Stimulated activated CD4-positive, alpha-beta T cell treated with anti-CD3 and anti-CD28 coated beads, Interleukin-2, amount 100 ng/mL, for 48 hours (primary cell): Measurements from ENCODE around the gene LY6G6D.
"Not testable (repeated sequence)": the region's sequence is repeated elsewhere in the genome, so short reads cannot be mapped to it uniquely, and the experiment has no call there.

Source experiments
- DNase-seq, 2 donors: peaks; one replicate each; pipeline ENCODE4 v3.0.0-alpha.2; 2020

The LY6G6D gene

DNA sequence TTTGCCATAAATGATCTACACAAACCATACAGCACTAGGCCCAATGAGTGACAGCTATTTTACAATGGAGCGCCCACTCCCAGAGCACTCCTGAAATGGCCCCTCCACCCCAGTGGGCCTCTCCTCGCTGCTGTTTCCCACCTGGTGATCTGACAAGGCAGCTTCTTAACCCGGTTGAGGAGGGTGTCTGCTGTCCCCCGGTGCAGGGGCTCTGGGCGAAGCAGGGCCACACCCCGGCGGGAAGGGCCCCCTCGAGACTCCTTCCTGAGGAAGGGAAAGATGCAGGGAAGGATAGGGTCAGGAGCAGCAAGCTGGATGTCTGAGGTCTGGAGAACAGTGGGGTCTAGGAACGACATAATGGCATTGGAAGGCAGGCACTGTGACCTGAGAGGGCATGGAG is 22.3 kb upstream of the LY6G6D start:
- DNase-seq = no peak

DNA sequence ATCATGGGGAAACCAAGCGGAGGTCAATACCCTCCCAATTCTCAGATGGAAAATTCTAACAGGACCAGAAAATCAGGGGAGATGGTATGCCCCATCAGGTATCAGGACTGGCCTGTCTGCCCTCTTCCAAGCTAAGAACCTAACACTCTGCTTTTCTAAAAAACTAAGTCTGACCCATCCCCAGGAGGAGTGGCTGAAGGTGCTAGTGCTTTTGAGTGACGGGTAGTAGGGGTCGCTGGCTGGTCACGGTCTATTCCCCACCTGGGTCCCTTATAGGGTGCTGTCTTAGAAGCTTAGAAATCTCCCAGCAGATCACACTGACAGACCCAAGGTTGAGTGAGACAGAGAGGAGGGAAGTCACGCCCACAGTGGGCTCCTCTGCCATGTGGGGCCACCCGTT is 21.6 kb upstream of the LY6G6D start:
- no peak for DNase-seq

DNA sequence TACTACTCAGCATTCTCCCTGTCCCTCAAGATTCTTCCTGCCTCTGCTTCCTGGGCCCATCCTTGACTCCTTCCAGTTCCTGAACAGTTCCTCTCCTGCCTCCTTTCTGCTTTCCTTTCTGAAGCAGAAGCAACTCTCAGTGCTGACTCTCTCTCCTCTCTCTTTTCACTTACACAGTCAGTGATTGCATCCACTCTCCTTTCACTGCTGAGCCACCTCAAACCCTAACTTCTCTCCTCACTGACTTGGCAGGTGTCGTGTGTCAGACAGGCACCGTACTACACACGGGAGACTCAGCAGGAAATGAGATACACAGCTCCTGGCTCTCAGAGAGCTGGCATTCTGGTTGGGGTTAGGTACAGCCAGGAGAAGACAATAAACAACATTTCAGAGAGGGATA is 17.6 kb upstream of the LY6G6D start:
- DNase-seq = no peak

DNA sequence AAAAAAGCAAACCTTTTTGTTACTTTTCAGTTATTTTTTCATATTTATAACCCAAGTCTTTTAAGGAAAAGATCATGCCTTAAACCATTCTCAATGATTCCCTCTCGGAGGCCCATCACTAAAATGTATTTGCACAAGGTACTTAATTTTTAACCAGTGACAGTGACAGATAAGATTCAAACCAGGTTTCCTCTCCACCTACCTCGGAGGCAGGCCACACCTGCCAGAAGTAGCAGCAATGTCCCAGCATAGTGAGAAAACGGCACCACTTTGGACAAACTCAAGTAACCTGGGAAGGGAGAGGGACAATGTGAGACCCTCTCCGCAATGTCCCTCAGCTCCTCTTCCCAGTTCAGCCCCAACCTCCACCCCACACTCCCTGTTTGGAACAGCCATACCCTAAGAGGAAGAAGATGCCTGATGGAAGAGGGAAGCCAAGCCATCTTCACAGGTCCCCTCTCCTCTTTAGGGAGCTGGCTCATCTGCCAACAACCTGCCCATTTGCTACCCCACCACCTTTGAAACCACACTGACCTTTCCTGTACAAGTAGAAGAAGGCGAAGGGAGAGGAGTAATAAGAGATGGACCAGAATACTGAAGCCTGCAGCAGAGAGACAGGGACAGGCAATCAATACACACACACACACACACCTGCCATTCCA is 14.3 kb upstream of the LY6G6D start:
- DNase-seq = no peak

DNA sequence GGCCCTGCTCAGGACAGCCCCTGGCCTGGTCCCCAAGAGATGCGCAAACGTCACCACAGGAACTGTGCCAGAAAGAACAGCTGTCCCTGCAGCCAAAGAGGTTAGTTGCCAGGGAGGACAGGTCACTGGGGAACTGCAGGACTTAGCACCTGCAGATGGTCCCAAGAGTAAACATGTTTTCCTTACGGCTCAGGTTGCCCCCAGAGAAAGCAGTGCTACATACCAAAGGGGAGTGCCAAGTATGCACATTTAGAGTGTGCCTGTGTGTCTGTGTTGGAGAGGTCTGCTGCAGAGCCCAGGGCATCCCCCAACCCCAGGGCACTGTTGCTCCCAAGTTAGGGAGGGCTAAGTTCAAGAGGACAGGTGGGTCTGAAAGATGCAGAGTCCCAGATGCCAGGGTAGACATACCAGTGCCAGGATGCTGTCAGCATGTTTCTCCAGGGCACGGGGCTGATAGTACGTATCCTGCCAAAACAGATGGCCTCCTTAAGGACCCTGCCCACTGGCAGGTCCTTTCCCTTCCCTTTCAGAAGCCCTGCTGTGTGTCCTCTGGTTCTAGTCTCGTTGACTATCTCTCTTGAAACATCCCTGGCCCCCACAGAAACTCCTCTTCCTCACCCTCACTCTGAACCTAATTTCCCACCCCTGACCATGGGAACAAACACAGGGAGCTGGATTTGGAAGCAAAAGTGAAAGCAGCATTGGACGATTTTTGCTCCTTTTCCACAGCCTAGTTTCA is 13.3 kb upstream of the LY6G6D start:
- no peak for DNase-seq

DNA sequence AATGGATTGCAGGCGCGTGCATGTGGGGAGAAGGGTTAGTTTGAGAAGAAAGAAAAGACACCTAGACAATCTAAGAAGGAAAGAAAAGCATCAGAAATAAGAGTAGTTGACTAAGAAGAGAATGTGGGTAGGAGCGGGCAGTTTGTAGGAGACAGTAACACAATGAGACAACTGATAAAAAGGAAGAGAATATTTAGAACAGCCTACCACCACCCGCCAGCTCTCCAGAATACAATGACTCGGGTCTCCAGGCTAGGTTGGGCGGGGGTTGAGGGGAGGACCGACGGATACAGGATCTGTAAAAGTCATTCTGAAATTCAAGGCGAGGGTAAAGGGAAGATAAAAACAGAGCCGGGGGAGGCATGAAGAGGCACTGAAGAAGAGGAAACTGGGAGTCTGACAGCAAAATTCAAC is 12.7 kb upstream of the LY6G6D start:
- peak in 1 of 2 donors; percentile 32 for DNase-seq

DNA sequence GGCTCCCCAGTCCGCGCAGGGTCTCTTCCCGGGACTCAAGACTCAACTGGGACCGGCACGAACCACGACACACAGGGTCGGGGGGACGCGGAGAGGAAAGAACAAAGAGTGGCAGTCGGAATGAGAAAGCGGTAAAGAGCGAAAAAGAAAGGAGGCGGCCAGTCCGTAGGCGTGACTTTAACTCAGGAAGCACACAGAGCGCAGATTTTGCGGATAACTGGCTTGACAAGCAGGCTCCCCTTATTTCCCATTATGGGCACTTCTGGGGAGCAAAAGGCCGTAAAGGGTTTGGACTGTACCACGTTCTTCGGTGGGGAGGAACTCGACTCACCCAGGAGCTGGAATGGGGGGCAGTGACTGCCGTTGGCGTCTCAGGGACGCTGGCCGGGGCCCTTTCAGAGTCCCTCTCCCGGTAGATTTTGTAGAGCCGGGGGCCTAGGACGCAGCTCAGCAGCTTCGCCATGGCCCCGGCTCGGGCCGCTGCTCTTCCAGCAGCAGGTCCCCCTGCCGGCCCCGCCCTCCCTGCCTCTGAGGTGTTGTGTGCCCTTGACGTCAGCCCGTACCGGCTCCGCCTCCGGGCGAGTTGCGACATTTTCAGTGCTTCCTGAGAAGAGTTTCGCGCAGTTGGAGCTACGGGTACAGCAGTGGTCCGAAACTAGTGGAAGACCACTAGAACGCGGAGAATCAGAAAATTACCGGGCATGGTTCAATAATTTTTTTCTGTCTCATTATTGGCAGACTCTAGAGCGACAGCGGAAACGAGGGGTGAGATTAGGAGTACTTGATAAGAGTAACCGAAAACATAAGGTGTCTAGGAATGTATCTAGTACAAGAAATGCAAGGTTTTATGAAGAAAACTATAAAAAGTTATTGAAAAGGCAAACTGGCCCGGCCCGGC is 12.1 kb upstream of the LY6G6D start, which contains the start of gene ABHD16A:
TSS of gene ABHD16A (minus strand) at position 506 of the 898 bp plus-strand sequence. CDS start at position 463, 43 bp downstream.
- DNase-seq = peak; percentile 92 to 96

DNA sequence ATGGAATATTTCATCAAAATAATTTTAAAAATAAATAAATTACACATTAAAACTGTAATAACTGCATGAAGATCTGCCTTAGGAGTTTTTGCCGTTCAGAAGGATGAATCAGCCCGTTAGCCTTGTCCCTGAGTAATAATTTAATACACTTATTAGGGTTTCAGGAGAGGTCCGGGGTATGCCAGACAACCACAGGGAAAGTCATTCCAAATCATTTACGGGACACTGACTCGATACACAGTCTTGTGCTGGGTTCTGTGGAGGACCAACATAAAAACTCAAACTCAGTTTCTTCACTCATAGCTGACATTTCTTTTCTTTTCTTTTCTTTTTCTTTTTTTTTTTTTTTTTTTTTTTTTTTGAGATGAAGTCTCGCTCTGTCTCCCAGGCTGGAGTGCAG is 9.2 kb upstream of the LY6G6D start:
- no peak for DNase-seq

DNA sequence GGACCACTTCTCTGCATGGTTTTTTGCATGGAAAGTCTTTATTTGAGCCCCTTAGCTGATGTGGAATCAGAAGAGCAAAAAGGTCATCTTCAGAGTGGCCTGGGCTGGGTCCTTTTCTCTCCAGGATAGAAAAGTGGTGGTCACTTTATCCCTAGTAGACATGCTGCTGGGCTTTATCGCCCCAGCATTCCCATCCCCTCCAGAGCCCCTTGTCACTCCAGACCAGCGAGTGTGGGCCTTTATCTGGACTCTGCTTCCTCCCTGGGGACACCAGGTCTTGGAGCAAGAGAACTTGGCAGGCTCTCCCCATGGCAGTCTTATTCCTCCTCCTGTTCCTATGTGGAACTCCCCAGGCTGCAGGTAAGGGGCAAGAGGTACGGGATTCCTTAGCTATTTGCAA is 8.5 kb upstream of the LY6G6D start, which contains the start of gene LY6G6F:
TSS of gene LY6G6F (plus strand) at position 268 of the 400 bp plus-strand sequence. CDS start at position 309, 41 bp downstream.
- no peak for DNase-seq

DNA sequence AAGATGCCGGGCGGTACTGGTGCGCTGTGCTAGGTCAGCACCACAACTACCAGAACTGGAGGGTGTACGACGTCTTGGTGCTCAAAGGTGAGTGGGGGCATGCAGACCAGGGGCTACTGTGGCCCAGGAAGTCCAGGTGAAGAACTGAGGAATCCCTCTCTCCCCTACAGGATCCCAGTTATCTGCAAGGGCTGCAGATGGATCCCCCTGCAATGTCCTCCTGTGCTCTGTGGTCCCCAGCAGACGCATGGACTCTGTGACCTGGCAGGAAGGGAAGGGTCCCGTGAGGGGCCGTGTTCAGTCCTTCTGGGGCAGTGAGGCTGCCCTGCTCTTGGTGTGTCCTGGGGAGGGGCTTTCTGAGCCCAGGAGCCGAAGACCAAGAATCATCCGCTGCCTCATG is 7.4 kb upstream of the LY6G6D start:
- DNase-seq = no peak

DNA sequence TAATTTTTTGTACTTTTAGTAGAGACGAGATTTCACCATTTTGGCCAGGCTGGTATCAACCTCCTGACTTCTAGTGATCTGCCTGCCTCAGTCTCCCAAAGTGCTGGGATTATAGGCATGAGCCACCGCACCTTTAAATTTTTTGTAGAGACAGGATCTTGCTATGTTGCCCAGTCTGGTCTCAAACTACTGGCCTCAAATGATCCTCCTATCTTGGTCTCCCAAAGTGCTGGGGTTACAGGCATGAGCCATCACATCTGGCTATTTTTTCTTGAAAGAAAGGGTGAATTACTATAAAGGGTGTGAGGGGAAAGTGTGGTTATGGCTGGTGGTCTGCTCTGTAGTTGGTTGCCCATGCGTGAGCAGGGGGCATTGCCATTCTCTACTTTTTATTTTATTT is 6.9 kb upstream of the LY6G6D start:
- no peak for DNase-seq

DNA sequence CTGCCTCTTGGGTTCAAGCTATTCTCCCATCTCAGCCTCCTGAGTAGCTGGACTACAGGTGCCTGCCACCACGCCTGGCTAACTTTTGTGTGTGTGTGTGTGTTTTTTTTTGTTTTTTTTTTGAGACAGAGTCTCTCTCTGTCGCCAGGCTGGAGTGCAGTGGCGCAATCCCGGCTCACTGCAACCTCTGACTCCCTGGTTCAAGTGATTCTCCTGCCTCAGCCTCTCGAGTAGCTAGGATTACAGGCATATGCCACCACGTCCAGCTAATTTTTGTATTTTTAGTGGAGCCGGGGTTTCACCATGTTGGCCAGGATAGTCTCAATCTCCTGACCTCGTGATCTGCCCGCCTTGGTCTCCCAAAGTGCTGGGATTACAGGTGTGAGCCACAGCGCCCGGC is 6.0 kb upstream of the LY6G6D start:
- DNase-seq = not testable (repeated sequence)

DNA sequence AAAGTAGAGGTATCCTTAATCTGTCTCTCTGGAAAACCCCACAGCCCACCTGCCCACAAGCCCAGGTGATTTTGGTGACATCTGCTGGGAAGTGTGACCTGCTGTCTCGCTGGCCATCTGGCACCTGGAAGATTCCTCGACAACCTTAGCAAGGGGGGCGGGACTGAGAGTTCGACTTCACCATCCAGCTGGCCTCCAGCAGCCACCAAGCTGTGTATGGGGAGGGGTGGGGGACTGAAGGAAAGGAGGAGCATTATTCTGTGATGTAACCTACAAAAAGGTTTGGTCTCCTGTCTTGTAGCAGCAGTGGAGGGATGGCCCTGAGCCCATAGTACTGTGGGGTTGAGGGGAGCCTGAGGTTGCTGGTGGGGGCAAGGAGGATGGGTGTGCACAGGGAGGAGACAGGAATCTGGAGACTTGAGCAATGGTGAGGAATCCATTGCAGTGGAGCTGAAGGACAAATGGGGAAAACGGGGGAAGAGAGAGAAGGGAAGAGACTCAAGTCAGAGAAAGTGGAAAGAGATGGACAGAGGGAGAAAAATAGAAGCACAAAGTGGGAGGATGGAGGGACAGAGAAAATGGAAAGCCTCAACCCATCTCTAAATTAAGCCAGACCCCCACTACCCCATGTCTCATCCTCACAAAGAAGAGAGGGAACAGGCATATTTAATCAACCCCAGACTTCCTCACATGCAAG is 4.5 kb upstream of the LY6G6D start:
- DNase-seq = no peak

DNA sequence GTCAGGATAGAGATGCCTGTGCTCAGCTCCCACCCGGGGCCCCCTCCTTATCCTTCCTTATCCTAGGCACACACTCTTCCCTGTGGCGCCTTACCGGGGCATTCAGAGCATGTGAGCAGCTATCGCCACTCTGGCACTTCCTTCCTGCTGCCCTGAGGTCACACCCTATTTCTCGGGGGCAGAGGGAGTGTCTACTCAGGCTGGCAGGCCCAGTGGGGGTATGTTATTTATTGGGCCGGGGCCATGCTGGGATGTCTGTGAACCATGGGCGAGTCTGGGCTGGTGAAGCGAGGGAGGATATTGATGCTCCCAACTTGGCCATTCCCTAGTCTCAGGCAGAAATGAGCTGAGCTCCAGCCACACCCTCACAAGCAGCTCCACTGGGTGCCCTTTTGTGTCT is 3.9 kb upstream of the LY6G6D start:
- DNase-seq = no peak

DNA sequence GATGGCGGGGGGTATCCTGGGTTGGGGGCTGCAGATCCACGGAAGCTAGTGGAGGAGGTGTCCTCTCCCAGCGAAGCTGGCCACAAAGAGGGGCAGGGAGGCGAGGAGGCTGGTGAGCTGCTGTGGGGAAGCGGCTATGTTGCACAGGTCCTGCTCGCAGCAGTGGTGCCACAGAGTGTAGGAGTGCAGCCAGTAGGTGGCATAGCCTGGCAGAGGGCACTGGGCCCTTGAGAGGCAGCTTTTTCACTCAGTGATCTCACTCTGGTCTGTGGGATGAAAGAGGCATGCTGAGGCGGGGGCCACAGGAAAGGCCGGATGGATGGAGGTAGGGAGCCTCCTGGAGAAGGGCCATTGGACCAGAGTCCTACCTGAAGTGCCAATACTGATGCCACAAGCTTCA is 2.9 kb upstream of the LY6G6D start:
- no peak for DNase-seq

DNA sequence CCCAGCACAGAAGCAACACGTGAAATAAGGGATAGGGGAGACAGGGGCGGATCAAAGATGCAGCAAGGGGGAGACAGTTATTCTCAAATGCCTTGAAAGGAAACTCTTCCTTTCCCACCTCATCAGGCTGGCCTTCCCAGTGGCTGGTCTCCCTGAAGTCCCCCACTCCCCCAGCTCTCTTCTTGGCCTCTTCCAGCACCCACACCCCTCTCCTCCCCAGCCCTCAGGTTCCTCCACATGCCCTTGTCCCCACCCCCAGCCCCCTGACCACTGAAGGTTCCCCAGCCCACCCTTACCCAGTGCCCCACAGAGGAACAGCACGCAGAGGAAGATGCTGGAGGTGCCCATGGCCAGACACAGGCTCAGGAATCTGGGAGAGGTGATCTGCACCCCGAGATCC is 1.7 kb upstream of the LY6G6D start:
- no peak for DNase-seq

DNA sequence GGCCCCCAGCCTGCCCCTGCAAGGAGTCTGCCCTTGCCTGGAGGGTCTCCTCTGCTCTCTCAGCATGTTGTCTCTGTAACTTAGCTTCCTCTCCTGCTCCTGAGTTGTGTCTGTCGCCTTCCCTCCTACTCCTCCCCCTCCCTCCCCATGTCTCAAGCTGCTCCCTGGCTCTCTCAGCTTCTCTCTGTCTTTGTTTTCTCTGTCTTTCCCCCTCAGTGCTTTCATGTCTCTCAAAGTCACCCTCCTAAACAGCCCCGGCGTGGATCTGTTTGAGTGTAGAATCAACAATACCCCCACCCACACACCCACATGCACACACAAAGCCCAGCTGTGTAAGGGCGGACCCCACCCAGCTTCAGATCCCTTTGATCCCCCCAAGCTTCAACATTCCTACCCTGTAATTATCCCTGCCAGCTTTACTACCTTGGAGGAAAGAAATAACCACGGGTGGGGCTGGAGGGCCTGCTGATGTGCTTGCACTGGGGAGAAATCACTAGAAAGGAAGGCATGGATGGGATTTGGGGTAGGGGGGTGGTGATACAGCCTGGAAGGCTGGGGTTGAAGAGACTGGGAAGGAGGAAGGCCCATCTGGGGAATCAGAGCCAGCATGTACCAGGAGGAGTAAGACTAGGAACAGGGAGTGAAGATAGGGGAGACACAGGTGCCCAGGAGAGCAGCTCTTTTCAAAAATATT is 1.0 kb upstream of the LY6G6D start:
- DNase-seq = no peak

DNA sequence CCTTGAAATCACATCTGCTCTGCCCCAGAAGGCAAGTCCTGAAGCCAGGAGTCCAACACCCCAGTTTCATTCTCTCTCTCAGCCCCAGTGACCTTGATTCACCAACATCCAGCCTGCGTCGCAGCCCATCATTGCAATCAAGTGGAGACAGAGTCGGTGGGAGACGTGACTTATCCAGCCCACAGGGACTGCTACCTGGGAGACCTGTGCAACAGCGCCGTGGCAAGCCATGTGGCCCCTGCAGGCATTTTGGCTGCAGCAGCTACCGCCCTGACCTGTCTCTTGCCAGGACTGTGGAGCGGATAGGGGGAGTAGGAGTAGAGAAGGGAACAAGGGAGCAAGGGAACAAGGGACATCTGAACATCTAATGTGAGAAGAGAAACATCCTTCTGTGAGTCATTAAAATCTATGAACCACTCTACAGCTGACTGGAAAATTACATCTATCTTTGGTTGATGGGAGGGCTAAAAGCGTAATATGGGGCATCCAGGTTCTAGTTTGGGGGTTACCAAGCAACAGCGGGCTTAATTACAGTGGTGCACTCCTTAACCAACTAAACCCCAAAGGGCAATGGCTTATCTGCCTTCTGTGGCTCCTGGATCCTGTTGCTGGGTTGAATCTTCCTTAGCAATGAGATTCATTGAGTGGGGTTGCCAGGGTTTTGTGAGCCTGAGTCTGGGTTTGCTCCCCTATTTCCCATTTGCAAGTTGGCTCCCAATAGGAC is 2.5 kb downstream of the LY6G6D start:
- DNase-seq = no peak

DNA sequence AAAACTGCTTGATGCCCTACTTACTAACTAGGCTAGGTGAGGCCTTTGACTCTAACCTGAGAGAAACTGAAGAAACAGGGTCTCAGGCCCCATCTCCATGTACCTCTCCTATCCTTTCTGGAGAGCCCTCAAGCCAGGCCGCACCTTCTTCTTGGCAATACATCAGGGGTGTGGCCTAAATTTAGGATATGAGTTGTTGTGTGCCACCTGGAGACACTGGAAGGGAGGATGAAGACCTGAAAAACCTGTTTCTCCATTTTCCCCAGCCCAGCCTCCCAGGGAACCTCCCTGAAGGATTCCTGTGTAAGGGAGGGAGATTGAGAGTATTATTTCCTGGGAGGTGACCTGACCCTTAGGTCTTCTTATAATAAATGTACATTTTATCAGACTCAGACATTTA is 3.1 kb downstream of the LY6G6D start:
- DNase-seq = no peak

DNA sequence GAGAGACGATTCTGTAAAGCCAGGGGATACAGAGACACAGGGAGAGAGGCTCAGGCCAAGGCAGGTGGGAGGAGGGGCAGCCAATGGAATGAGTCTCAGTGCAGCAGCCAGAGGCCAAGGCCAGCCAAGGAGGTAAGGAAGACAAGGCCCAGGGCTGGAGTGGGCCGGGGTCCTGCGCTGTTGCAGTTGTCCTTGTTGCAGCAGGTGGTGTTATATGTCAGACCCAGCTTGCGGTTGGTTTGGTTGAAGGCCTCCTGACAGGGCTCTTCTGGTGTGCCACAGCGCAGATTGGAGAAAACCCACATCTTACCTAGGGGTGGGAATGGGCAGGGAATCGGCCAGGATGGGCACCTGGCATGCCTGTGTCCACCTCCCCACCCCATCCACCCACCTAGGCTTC is 3.9 kb downstream of the LY6G6D start:
- DNase-seq = no peak

DNA sequence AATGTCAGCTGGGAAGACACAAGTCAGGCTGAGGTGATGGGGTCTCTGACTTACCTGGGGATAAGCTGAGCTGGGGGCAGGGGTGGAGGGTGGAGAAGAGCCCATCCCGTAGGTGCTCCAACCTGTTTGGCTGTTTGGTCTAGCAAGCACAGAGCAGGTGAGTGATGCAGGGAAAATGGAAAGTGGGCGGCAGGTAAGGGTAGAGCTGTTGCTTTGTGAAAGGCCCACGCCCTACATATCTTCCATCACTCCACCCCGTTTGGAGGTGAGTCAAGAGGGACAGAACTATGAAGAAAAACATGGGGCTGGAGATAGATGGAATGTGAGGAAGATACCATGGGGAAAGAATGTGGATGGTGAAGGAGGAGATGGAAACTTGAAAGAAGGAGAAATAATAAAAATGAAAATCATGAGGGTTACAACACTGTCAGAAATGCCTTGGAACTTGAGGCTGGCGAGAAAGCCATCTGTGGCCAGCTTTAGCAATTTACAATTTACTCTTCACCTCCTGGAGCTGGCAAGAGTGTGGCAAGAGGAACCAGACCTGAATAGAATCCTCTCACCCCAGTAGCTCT is 5.1 kb downstream of the LY6G6D start:
- no peak for DNase-seq
